MM.1S (cell line): ENCODE data around the gene C2orf78.
"Not testable (repeated sequence)": the region's sequence is repeated elsewhere in the genome, so short reads cannot be mapped to it uniquely, and the experiment has no call there.

Experiments used
- DNase-seq: peaks from one replicate; pipeline ENCODE4 v3.0.0-alpha.2; 2015
- H2AFZ ChIP-seq: fragments of 300-600 bp; sonication (generic); 2 replicates; pipeline ENCODE4 v1.6.0; 2016; ENCODE audit warnings: antibody characterized with exemption, low read length
- H3F3A ChIP-seq: fragments of 300-600 bp; sonication (generic); 2 replicates; pipeline ENCODE4 v1.6.1; 2016; ENCODE audit warnings: mild to moderate bottlenecking, antibody characterized with exemption, low read length, moderate library complexity, mixed read lengths; ENCODE audit not compliant: insufficient read depth
- H3K27ac ChIP-seq: fragments of 300-600 bp; sonication (generic); 2 replicates; pipeline ENCODE4 v1.5.1; 2016; ENCODE audit warnings: mild to moderate bottlenecking, low read length
- H3K27me3 ChIP-seq: fragments of 300-600 bp; sonication (generic); replicated peaks from 2 replicates; pipeline ENCODE4 v1.6.0; 2016; ENCODE audit warnings: low read length; ENCODE audit not compliant: insufficient read depth
- H3K36me3 ChIP-seq: fragments of 300-600 bp; sonication (generic); replicated peaks from 2 replicates; pipeline ENCODE4 v1.6.1; 2016; ENCODE audit warnings: mild to moderate bottlenecking, low read length, mixed read lengths; ENCODE audit not compliant: insufficient read depth
- H3K4me1 ChIP-seq: fragments of 300-600 bp; sonication (generic); 2 replicates; pipeline ENCODE4 v1.6.1; 2016; ENCODE audit warnings: low read length, mixed read lengths
- H3K4me2 ChIP-seq: fragments of 300-600 bp; sonication (generic); 2 replicates; pipeline ENCODE4 v1.6.0; 2016; ENCODE audit warnings: low read depth, low read length
- H3K4me3 ChIP-seq: fragments of 300-600 bp; sonication (generic); 2 replicates; pipeline ENCODE4 v1.5.1; 2016; ENCODE audit warnings: low read length, mixed read lengths
- H3K79me2 ChIP-seq: fragments of 300-600 bp; sonication (generic); 2 replicates; pipeline ENCODE4 v1.6.1; 2016; ENCODE audit warnings: mixed run types, low read length, mixed read lengths
- H3K9ac ChIP-seq: fragments of 300-600 bp; sonication (generic); 2 replicates; pipeline ENCODE4 v1.6.1; 2016; ENCODE audit warnings: low read length, mixed read lengths
- H3K9me2 ChIP-seq: fragments of 300-600 bp; sonication (generic); replicated peaks from 2 replicates; pipeline ENCODE4 v1.6.1; 2016; ENCODE audit warnings: mild to moderate bottlenecking, low read length, mixed read lengths; ENCODE audit not compliant: insufficient read depth
- H3K9me3 ChIP-seq: fragments of 300-600 bp; sonication (generic); replicated peaks from 2 replicates; pipeline ENCODE4 v1.6.1; 2016; ENCODE audit warnings: mild to moderate bottlenecking, low read length, mixed read lengths; ENCODE audit not compliant: insufficient read depth
- H4K20me1 ChIP-seq: fragments of 300-600 bp; sonication (generic); 2 replicates; pipeline ENCODE4 v1.6.1; 2016; ENCODE audit warnings: mild to moderate bottlenecking, low read length, moderate library complexity, mixed read lengths; ENCODE audit not compliant: insufficient read depth
- CTCF ChIP-seq: fragments of 300-600 bp; sonication (generic); IDR thresholded peaks from 2 replicates; pipeline ENCODE4 v1.5.1; 2016; ENCODE audit warnings: antibody characterized with exemption, low read length, mixed read lengths
- EZH2 ChIP-seq: fragments of 300-600 bp; sonication (generic); optimal IDR thresholded peaks from 2 replicates; pipeline ENCODE3; 2017; ENCODE audit warnings: low read depth, mild to moderate bottlenecking, antibody characterized with exemption, low read length, mixed read lengths
- EZH2phosphoT487 ChIP-seq: fragments of 300-600 bp; sonication (generic); IDR thresholded peaks from 2 replicates; pipeline ENCODE4 v1.6.1; 2018; ENCODE audit warnings: antibody characterized with exemption, low read length

Gene C2orf78, protein sequence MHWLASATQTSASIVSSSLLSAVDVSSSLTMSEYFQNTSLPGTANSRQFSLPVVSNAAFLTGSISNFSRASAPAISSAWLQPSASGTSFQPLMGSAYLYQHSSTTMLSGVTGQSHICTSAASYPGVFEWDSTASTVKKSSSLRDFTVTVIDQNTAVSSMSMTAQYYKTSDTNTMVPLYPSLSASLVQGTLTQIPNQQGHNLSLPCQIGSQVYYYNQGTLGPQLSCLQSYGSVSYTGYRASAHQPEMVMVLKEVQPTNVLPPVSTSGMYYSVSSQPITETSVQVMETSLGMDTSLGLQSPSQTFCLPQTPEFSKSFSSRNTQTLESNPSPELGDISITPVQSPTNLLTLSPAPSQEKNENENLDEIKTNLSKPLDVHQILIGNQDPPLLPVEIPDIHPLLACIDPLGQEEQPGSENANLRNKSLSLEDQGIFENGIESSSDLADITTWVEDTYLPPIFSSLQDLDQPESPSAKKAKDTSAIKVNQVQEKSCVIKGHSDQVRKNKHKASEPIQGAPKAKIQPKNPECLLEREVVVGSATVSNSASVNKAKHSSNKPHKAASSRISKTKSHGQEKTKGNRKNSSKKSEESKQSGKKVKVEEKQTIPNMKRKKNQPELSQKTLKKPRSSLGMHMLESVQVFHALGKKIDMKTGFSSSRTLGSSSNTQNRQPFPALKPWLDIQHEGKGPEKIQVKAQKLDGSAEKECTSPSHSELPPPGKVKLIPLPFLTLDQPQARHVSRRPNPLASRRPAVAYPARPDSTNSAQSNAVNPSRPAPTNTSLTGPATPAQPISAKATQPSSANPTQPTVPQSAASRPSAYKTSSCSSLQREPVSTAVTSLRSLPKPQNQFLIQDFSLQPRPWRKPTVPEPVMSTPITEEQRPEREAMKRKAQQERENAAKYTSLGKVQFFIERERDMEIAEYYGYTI

DNA sequence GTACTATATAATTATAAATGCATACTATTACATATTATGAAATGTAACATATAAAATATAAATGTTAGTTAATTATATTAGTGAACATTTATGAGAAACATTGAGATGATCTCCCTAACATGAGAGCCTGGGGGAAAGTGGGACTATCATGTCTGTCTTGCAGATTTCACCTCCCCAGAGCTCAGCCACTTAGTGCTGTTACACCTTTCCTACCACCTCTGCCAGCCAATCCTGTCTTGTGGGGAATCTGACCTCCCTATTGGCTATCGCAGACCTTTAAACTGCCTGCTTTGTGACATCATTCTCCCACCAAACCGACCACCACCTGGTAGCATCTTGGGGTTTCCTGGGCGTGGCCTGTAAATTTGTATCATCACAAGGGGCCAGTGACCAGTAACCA, at the start of gene C2orf78:
Gene C2orf78, plus strand, starts transcription at position 301 of the 400 bp plus-strand sequence. CDS start 127 bp downstream, outside the sequence.
- peaks cover 10% of the 10 kb centered on the region for H3K79me2 ChIP-seq
- not testable (repeated sequence) for H3K4me1 ChIP-seq, H3K4me2 ChIP-seq, H3F3A ChIP-seq, H3K36me3 ChIP-seq, DNase-seq, H4K20me1 ChIP-seq, H3K27ac ChIP-seq, H3K27me3 ChIP-seq, H3K9me3 ChIP-seq, H2AFZ ChIP-seq, H3K4me3 ChIP-seq, H3K9ac ChIP-seq, H3K9me2 ChIP-seq

DNA sequence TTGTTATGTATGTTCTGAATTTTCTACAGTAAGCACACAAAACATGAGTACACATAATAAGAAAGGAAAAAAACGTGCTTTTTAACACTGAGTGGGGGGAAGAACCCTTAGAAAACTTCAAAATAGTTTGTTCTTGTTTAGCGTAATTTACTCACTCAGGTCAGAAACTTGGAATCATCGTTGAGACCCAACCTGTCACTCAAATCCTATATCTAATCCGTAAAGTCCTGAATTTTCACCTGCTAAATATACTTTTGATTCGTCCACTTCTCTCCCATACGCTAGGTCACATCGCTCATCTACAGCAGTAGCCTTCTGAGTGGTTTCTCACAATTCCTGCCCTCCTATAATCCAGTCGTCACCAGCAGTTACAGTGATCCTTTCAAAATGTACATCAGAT, 47.6 kb upstream of the C2orf78 start:
- Histone ChIP-seq H3K27ac (peak overlapping the region; percentile 40; the same call in 1 of the 2 replicates), H2AFZ (peak overlapping the region; percentile 84), H3K4me1 (no peaks in the 10 kb centered on the region), H3K9me2 (no peaks in the 10 kb centered on the region), H3K4me3 (peak overlapping the region; percentile 76), H4K20me1 (no peaks in the 10 kb centered on the region), H3K4me2 (peak overlapping the region; percentile 87), H3K27me3 (no peaks in the 10 kb centered on the region), H3K9ac (peak overlapping the region; percentile 56), H3K79me2 (peaks cover 19% of the 10 kb centered on the region), H3F3A (peaks cover 6% of the 10 kb centered on the region), H3K9me3 (no peaks in the 10 kb centered on the region), H3K36me3 (peaks cover 6% of the 10 kb centered on the region; the same call in 1 of the 2 replicates)
- no peak for TF ChIP-seq EZH2
- TF ChIP-seq EZH2phosphoT487, result no peak
- TF ChIP-seq CTCF, result no peak
- DNase-seq, result no peak

GRCh38 chr2:73736855-73737779, 46.9 kb upstream of the C2orf78 start, which contains the start of gene TPRKB:
Gene TPRKB, minus strand, starts transcription at chr2:73737345. Its CDS starts 2,776 bp downstream, at chr2:73734569.
- Histone ChIP-seq H3K36me3 (no peaks in the 10 kb centered on the region; the same call in 1 of the 2 replicates), H3K9me3 (no peaks in the 10 kb centered on the region), H3K4me1 (no peaks in the 10 kb centered on the region), H2AFZ (peak within 1 kb of the TSS; percentile 84), H3K79me2 (peaks cover 19% of the 10 kb centered on the region), H3K27ac (peak within 1 kb of the TSS; percentile 40; the same call in 1 of the 2 replicates), H3K9me2 (no peaks in the 10 kb centered on the region), H3K9ac (peak within 1 kb of the TSS; percentile 56), H3K4me2 (peak within 1 kb of the TSS; percentile 87), H3K27me3 (no peaks in the 10 kb centered on the region), H3K4me3 (peak within 1 kb of the TSS; percentile 76), H4K20me1 (no peaks in the 10 kb centered on the region), H3F3A (peaks cover 6% of the 10 kb centered on the region)
- TF ChIP-seq EZH2 (no peak), EZH2phosphoT487 (no peak), CTCF (no peak)
- DNase-seq, result peak; percentile 97
